ENCODE data around the gene WDR31.

WDR31 gene

DNA sequence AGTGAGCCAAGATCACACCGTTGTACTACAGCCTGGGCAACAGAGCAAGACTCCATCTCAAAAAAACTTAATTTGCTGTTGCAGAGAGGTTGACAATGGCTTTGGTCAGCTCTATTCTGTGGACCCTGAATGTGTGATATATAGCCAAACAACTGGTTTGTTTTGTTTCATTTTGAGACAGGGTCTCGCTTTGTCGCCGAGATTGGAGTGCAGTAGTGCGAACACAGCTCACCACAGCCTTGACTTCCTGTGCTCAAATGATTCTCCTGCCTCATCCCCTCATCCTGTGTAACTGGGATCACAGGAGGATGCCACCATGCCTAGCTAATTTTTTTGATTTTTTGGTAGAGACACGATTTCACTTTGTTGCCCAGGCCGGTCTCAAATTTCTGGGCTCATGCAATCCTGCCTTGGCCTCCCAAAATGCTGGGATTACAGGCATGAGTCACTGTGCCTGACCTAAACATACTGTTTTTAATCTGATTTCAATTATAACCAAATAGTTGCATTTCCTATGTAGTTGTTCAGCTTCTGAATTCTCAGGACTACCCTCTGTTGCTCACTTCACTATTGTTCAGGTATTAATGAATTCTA, 46.7 kb downstream of the WDR31 start:
- DNase-seq, result no peak

- DNase-seq, result no peak
Measured at GRCh38 chr9:113290052-113290607, 49.9 kb downstream of the WDR31 start.

DNA sequence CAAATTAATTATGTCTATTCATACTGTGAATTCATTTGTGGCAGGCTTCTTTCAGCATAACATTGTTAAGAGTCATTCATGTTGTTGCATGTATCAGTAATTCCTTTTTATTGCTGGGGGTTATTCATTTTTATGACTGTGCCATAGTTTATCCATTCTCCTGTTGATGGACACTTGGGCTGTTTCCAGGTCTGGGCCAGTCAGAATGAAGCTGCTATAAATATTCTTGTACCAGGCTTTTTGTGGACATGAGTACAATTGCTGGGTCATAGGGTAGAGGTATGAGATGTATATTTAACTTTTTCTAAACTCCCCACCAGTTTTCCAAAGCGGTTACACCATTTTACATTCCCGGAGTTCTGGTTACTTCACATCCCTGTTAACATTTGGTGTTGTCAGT, 51.0 kb downstream of the WDR31 start:
- DNase-seq, result no peak

- DNase-seq, result no peak
Measured at GRCh38 chr9:113281356-113281755, 58.7 kb downstream of the WDR31 start.

DNA sequence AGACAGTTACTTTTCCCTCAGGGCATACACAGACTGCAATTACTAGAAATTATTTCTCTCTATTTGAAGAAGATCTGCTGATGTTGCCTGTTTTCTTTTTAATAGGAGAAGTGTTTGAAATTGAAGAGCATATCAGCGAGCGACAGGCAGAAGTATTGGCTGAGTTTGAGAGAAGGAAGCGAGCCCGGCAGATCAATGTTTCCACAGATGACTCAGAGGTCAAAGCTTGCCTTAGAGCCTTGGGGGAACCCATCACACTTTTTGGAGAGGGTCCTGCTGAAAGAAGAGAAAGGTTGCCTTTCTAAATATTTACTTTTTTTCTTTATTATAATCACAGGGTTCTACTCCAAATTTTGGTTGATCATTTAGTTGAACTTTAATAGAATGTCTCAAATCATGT, 61.2 kb downstream of the WDR31 start:
- DNase-seq, result no peak

DNA sequence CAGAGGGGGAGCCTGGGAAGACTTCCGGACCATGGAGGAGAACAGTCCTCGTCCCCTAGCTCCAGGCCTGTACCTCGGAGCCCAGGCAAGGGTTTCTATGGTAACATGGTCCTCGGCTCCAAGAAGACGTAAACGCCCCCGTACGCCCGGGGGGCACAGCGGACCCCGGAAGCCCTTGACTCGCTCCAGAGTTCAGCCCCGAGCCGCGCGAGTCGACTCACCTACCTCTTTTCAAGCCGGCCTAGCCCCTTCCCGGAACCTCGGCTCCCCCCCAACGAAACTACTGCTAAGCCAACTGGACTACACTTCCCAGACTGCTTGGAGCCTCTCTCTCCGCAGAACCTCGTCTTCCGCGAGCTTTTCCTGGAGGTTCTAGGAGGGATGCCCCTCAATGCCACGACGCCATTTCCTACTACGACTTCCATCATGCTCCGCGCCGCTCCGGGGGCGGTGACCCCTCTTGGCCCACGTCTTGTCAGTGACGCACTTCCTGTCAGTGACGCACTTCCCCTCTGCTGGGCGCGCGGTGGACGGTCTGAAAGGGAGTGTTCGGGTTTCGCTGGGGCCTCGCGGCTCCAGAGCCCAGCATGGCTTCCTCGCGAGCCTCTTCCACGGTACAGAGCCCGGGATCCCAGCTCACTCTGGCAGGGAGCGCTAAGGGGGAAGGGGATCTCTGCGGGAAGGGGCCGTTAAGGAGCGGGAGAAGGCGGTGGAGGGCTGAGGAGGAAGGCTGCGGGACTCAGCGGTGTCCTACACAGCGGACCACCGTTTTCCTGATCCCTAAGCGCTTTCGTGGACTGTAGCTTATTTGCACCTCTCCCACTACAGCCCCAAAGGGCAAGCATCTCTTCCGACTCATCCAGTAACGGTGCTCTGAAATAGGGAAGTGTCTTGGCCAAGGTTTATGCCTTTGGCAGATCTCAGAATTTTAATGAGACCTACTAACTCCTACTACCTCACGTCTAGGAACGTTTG, 64.6 kb downstream of the WDR31 start, which contains the start of the genes CDC26 and PRPF4:
Gene CDC26 (minus strand): TSS at position 416 of the 975 bp plus-strand sequence. CDS start 3,065 bp downstream, outside the sequence.
Gene PRPF4 (plus strand): TSS at position 502 of the 975 bp plus-strand sequence. CDS start 86 bp downstream, at position 588.
- peak; percentile 98 for DNase-seq

- peak; percentile 54 for DNase-seq
Measured at GRCh38 chr9:113274474-113275156, 65.5 kb downstream of the WDR31 start.

GRCh38 chr9:113269871-113270270, 70.2 kb downstream of the WDR31 start:
- no peak for DNase-seq

GRCh38 chr9:113269355-113269754, 70.7 kb downstream of the WDR31 start:
- no peak for DNase-seq

DNA sequence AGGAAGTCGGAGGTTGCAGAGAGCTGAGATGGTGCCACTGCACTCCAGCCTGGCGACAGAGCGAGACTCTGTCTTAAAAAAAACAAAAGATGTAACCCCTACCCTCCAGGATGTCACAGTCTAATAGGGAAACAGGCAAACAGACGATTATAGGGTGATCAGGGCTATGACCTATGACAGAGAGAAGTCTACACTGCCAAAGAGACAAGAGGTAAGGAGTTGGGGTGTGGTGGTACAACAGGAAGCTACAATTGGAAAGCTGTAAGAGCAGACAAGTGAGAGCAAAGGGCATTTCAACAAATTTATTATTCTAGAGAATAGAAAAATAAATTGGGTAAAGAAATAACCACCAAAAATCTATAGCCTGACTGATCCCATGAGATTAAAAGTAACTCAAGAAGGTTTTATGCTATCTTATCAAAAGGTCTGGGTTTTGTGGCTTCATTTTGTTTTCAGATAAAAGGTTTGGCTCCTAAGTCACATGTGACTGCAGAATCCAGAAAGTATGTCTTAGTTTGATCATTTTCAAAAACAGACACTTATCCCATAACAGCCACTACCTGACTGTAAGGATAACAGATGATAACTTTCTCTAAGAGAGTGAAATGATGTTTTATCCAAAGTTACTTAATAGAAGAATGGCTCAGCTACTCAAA, 72.0 kb downstream of the WDR31 start:
- no peak for DNase-seq

- no peak for DNase-seq
Measured at GRCh38 chr9:113266174-113266573, 73.9 kb downstream of the WDR31 start.

Data from kidney glomerular epithelial cell (primary cell).